Inflammatory macrophage (primary cell): ENCODE measurements around the gene ARHGEF16.
A peak's percentile ranks its signal among the peaks of the same experiment; 100 is the strongest.

ENCODE experiments used
- DNase-seq, 2 donors: peaks; one replicate each; pipeline ENCODE4 v3.0.0-alpha.2; 2020 to 2022

Gene ARHGEF16

GRCh38 chr1:3483801-3484444, 29.5 kb downstream of the ARHGEF16 start:
- peak in 1 of 2 donors; percentile 18 for DNase-seq

- DNase-seq = no peak
Observed at GRCh38 chr1:3485016-3485415, 30.6 kb downstream of the ARHGEF16 start.

- no peak for DNase-seq
Observed at GRCh38 chr1:3488432-3488831, 34.0 kb downstream of the ARHGEF16 start.

- DNase-seq = no peak
Observed at GRCh38 chr1:3490046-3490745, 35.7 kb downstream of the ARHGEF16 start.

- peak; percentile 68 to 71 for DNase-seq
Observed at GRCh38 chr1:3491291-3492246, 37.1 kb downstream of the ARHGEF16 start.

GRCh38 chr1:3492545-3493246, 38.2 kb downstream of the ARHGEF16 start:
- no peak for DNase-seq

GRCh38 chr1:3494321-3495308, 40.1 kb downstream of the ARHGEF16 start:
- DNase-seq = no peak

- peak; percentile 22 to 49 for DNase-seq
Observed at GRCh38 chr1:3495776-3496745, 41.6 kb downstream of the ARHGEF16 start.

- DNase-seq = no peak
Observed at GRCh38 chr1:3496916-3497315, 42.5 kb downstream of the ARHGEF16 start.

- no peak for DNase-seq
Observed at GRCh38 chr1:3497521-3497920, 43.1 kb downstream of the ARHGEF16 start.

- DNase-seq = no peak
Observed at GRCh38 chr1:3498246-3498930, 43.9 kb downstream of the ARHGEF16 start.

GRCh38 chr1:3498986-3499385, 44.5 kb downstream of the ARHGEF16 start:
- DNase-seq = no peak

GRCh38 chr1:3499611-3500010, 45.1 kb downstream of the ARHGEF16 start:
- no peak for DNase-seq

- DNase-seq = no peak
Observed at GRCh38 chr1:3500265-3500835, 45.9 kb downstream of the ARHGEF16 start.

- no peak for DNase-seq
Observed at GRCh38 chr1:3501437-3501836, 47.0 kb downstream of the ARHGEF16 start.

GRCh38 chr1:3501856-3502640, 47.6 kb downstream of the ARHGEF16 start:
- peak in 1 of 2 donors; percentile 8 for DNase-seq

GRCh38 chr1:3502641-3503524, 48.4 kb downstream of the ARHGEF16 start:
- DNase-seq = no peak
